ENCODE results near the gene YY1. TPM values are rescaled to one million over a fixed set of nuclear protein-coding genes. Genes with fewer than 3 reads are reported as not detected.
A peak's percentile ranks its signal among the peaks of the same experiment; 100 is the strongest.
"Not testable (repeated sequence)": the region's sequence is repeated elsewhere in the genome, so short reads cannot be mapped to it uniquely, and the experiment has no call there.

YY1 gene
- total and polyA plus RNA-seq, 2 of the 4 experiments (the other 2 are of a cell fraction): 21.7 to 29.9 TPM

- H2BK20ac ChIP-seq (ENCODE audit: low read depth, low read length); H2AK5ac ChIP-seq (ENCODE audit: low read depth, low read length); ATAC-seq (ENCODE audit: low read depth); H3K27me3 ChIP-seq (ENCODE audit: control insufficient read depth, insufficient read depth, low read length); H4K5ac ChIP-seq (ENCODE audit: low read depth, low read length); H3K9me3 ChIP-seq (ENCODE audit: control insufficient read depth, insufficient read depth, low read length); H4K8ac ChIP-seq (ENCODE audit: low read depth in 2 of 2, low read length in 2 of 2); H2BK15ac ChIP-seq (ENCODE audit: low read depth, low read length); H3K4me2 ChIP-seq (ENCODE audit: low read depth, low read length); intact Hi-C loops (cut with micrococcal nuclease); H3K9me1 ChIP-seq (ENCODE audit: insufficient read depth, low read length); H3K56ac ChIP-seq (ENCODE audit: extremely low read depth, insufficient read depth, low read length); H2AFZ ChIP-seq (replicated peaks; ENCODE audit: low read length, poor library complexity); H3K18ac ChIP-seq (ENCODE audit: low read depth, low read length); dilution Hi-C loops (cut with HindIII; ENCODE audit: low sequenced_read_pairs, unreplicated experiment); H4K91ac ChIP-seq (ENCODE audit: insufficient read depth, low read depth, low read length); DNase-seq; H3K4me3 ChIP-seq (ENCODE audit: insufficient read depth, low read depth, low read length); BruUV-seq (replicated peaks); H2BK120ac ChIP-seq (ENCODE audit: low read depth, low read length); in situ Hi-C loops (cut with MboI; ENCODE audit: low sequenced_read_pairs); H2AK9ac ChIP-seq (replicated peaks; ENCODE audit: low read depth, low read length, poor library complexity); POLR2A ChIA-PET (ENCODE audit: unreplicated experiment): not testable (repeated sequence)
- H3K14ac ChIP-seq (replicated peaks; ENCODE audit: low read depth, low read length): 0 out of 2 replicates have a peak overlapping the region, but pooled peaks have one; percentile 5
- peaks cover 34% of the 10 kb centered on the region; the same call in 1 of the 2 replicates for H3K36me3 ChIP-seq (ENCODE audit: control insufficient read depth, insufficient read depth, low read length)
- H4K20me1 ChIP-seq (ENCODE audit: insufficient read depth, low read length): peaks cover 43% of the 10 kb centered on the region
- H3K79me1 ChIP-seq (ENCODE audit: low read depth in 1 of 2, low read length in 2 of 2): peaks cover 14 to 73% of the 10 kb centered on the region in 2 experiments
- H2BK5ac ChIP-seq (ENCODE audit: low read depth, low read length, poor library complexity, severe bottlenecking): peak overlapping the region; percentile 14
- CTCF ChIA-PET: interaction anchor here (0.7 to 1.3 kb wide), 2 partner anchors 81 to 88 kb away, joined by 3 read pairs; no protein-coding TSS in a partner anchor
- peak overlapping the region; percentile 2; the same call in 1 of the 2 replicates for H3K4ac ChIP-seq (ENCODE audit: low read depth, low read length)
- H3K9ac ChIP-seq (ENCODE audit: low read depth, low read length): peak overlapping the region; percentile 58
- H3K4me1 ChIP-seq (ENCODE audit: control insufficient read depth, insufficient read depth, low read length): peaks cover 12% of the 10 kb centered on the region
- peak overlapping the region; percentile 58; the same call in 1 of the 2 replicates for H3K27ac ChIP-seq (ENCODE audit: insufficient read depth, low read length)
- peak overlapping the region; percentile 9; the same call in 1 of the 2 replicates for H3K23ac ChIP-seq (ENCODE audit: low read depth, low read length)
- whole genome bisulfite sequencing, 2 experiments (ENCODE audit: extremely low coverage in 2 of 2, insufficient read length in 1 of 2): 71% methylated on average over 4 of the region's 11 CpGs; no CpG with 5 or more reads in 1 of the 2 experiments
These were observed 57.8 kb downstream of the YY1 start for GRCh38 chr14:100296729-100297128.
